NCI-H2171 (cell line): Measurements from ENCODE around the gene TCF7L2.
"Not testable (repeated sequence)": the region's sequence is repeated elsewhere in the genome, so short reads cannot be mapped to it uniquely, and the experiment has no call there.

ENCODE experiments used
- DNase-seq: peaks from one replicate; lab custom pipeline; 2025; lab: John Stamatoyannopoulos, UW

TCF7L2 gene

DNA sequence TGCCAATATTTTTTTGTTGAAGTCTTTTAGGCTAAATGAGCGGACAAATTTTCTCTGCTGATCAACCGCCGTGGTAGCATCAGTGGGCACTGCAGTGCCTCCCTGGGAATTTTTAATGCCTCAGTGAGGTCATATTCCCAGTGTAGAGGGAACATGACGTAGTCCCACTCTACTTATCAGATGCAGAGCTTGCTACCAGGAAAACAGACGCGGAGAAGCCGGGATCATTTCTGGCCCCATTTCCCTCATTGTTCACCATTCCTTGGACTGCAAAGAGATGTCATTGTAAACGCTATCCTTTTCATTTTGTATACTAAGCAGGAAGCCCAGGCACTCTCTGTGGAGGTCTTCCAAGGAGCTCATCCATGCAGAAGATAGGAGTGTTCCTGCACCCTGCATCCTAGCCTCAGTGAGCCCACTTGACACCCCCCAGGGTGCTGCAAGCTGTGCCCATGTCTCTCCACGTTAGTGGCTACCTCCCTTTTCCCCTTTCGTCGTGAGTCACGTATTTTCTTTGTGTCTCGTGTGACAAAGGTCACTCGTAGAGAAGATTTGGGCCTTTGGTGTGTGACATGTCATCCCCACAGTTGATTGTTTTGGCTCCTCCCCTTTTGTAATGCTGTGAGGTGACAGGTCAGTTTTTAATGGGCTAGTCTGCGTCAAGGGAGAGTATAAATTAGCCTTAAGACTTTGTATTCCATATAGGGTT lies 145.5 kb downstream of the TCF7L2 start:
- DNase-seq, result no peak

DNA sequence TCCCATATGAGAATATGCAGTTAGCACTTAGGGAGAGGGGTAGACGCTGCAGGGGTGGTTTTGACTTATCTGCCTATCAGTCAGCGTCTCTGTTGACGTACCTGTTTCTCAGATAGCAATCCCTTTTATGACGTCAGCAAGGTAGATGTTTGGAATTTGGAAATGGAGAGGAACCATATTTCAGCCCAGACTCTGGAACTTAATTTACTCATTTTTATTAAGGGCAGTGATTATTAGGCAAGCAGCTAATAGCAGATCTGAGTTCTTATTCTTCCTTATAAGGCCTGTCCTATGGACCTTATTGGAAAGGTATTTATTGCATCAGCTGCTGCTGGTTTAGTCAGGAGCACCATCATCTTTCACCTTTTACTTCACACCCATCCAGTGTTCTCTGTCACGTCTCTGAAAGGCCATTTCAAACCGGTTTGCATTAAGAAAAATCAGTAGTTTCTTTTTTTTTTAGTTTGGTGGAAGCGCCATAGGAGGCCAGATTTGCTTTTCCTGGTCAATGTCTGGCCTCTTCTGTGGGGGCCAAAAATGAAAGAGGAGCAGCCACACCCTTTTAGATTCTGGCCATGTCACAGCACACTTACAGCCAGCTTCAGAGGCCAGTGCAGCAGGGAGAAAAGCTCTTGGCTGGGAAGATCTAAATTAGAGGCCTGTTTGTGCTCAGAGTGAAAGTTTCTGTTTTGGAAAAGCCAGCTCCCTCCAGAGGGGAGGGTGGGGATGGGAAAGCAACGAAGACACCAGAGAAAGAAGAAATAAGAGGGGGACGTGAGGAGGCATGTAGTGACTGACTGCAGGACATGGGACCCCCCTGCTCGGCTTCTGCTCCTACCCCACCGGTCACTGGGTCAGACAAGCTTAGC lies 146.3 kb downstream of the TCF7L2 start:
- DNase-seq, result no peak

DNA sequence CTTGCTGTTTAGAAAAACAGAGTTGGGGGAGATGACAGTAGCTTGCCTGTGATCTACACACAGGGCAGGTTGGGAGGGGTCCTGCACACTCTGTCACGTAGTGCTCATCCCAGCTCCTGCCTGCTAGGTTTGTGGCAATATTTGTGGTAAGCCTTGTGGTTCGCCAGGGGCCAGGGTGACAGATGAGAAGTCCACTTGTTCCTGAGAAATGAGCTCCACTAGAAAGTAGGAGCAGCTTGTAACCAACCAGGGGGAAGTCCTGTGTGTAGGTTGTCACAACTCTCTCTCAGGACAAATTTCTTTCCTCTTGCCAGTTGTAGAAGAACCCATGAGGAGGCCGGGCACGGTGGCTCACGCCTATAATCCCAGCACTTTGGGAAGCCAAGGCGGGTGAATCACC lies 147.0 kb downstream of the TCF7L2 start:
- DNase-seq, result no peak

DNA sequence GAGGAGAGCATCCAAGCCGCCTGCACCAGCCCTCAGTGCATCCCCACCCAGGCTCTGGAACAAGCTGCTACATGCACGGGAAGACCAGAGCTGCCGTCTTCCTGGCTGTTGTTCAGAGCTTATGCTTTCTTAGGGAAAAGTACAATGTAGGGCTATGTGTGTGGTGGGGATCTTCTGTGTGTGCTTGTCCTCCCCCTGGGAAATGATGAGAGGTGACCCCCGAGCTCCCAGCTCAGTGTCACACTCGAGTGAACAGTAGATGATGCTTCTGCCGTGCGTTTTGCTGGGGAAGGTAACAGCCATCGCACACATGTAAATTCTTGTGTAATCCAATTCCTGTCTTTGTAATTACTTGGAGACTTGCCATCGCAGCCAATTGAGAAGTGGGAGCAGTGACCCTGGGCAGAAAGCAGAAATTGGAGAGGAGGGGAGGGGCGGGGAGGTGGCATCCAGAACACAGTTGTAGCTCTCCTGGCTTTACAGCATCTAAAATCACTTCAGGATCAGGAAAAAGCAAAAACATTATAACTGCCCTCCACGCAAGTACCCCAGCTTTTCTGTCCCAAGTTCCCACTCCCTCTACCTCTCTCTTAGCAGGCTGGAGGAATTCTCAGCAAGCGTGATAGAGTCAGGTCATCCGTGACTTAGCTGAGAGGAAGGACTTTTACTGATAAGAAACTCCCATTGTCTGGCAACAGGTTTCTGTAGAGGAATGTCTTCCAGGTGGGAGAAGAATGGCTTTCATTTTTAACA lies 149.6 kb downstream of the TCF7L2 start:
- peak; percentile 56 for DNase-seq

DNA sequence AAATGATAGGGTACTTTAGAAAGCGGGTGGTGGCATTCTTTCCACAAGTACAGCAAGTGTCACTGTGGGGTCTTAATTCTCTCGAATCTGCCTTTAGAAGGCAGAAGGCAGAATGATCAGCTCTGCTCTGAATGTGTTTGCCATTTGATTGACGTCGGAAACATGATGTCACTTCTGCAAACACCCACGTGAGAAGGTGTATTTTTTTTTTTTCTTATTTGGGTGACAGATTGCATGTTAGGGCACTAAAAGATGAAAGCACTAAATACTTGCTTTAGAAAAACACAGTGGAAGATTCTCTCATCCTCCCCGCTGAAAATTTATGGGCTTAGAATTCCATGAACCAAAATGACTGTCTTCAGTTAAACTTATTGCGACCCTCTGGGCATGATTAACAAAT lies 150.2 kb downstream of the TCF7L2 start:
- no peak for DNase-seq

DNA sequence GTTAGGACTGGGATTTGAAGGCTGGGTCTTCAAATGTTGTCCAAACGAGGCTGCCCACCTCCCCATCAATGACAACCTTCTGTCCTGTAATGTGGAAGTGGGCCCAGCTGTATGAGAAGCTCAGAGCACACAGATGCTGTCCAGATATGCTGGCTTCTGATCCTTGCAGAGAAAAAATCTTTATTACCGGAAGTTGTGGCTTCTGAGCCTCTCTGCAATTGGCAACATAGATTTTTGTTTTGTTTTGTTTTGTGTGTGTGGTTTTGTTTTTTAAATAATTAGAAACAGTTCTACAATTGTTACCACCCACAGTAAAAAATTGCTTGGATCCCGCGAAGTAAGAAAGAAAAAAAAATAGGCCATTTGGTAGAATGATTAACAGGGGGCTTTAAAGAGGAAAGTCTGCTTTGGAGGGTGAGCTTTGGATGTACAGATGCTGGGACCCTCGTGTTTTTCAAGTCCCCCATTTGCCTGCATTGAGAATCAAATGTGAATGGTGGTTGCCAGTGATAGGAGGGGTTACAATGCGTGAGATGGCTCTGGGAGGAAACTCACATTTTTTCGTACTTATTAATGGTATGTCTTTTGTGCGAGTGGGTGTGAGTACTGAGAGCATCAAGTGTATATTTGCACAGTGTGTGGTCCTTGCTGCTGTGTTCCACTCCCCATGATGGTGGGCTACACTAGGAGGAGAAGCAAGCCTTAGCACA lies 153.2 kb downstream of the TCF7L2 start:
- DNase-seq, result no peak

DNA sequence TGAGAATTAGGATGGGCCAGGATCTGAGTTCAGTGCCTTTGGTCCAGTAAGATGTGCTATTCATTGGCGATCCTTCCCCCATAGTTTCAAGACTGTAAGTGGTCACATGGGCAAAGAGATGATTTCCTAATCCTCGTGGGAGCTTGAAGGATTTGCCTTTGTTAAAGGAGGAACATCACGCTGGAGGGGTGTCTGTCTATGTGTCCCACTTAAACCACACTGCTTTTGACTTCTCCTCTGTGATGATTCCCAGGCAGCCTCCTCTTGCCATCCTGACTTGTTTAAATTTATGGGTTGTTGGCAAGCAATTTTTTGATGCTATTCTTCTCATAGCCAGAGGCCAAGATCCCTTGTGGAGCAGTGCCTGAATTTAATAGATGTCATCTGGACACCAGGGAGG lies 154.0 kb downstream of the TCF7L2 start:
- DNase-seq, result no peak

DNA sequence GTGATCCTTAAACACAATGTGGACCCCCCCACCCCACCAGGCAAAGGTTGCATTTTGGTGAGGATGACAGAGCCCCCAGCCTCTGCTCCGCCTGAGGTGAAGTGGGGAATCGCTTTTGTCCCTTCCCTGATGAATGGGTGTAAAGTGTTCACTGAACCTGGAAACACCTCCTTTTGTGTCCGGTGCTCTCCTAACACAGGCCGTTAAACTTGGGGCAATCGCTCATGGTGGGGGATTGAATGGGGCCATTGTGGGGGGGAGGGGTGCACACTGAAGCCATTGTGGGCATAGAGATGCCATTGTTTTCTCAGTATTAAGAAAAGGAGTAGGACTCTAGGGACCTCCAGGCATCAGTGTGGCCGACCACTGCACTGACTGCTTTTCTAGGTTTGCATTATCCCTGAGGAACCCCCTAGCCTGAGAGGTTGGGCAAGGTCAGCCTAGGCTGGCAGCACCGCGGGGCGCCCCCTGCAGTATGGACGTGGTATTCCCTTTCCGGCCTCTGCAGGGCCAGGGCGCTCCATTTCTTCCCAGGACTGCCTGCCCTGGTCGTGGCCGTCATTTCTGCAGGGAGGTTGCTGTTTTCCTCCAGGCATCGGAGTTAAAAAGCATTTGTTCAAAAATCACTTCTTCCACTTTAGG lies 158.3 kb downstream of the TCF7L2 start:
- DNase-seq, result no peak

DNA sequence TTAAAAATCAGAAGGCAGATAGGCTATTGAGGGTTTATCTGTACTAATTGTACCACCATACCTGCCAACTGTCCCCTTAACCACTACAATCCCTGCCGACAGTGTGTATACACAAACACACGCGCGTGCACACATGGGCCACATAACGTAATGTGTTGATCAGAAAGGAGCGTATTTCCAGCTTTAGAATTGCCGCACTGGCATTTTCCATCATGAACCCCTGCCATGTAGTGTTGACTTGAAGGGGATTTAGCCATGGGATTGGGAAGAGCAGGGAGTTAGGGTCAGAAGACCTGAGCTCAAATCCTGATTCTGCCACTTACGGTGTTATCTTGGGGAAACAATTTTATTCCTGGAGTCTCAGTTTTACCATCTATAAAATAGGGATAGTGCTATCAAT lies 158.9 kb downstream of the TCF7L2 start:
- no peak for DNase-seq

DNA sequence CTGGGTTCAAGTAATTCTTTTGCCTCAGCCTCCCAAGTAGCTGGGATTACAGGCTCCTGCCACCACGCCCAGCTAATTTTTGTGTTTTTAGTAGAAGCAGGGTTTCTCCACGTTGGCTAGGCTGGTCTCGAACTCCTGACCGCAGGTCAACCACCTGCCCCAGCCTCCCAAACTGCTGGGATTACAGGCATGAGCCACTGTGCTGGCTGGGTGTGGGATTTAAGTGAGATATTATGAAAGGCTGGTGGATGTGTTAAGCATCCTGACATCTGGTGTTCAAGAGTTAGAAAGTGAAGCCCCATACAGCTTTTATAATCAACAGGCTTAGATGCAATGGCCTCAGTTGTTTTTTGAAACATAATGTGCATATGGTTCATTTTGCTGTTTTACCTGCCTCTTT lies 159.4 kb downstream of the TCF7L2 start:
- DNase-seq, result not testable (repeated sequence)

DNA sequence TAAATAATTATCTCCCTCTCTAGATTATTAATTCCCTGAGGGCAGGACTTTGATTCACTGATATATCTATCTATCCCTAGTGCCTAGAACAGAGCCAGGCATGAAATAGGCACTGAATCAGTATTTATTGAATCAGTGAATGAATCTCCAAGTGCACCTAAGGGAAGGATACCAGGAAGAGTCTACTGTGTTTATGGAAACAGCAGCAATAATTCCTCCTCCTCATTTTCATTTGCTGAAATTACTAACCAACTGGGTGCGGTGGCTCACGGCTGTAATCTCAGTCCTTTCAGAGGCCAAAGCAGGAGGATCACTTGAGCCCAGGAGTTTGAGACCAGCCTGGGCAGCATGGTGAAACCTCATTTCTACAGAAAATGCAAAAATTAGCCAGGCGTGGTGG lies 161.2 kb downstream of the TCF7L2 start:
- DNase-seq, result no peak

DNA sequence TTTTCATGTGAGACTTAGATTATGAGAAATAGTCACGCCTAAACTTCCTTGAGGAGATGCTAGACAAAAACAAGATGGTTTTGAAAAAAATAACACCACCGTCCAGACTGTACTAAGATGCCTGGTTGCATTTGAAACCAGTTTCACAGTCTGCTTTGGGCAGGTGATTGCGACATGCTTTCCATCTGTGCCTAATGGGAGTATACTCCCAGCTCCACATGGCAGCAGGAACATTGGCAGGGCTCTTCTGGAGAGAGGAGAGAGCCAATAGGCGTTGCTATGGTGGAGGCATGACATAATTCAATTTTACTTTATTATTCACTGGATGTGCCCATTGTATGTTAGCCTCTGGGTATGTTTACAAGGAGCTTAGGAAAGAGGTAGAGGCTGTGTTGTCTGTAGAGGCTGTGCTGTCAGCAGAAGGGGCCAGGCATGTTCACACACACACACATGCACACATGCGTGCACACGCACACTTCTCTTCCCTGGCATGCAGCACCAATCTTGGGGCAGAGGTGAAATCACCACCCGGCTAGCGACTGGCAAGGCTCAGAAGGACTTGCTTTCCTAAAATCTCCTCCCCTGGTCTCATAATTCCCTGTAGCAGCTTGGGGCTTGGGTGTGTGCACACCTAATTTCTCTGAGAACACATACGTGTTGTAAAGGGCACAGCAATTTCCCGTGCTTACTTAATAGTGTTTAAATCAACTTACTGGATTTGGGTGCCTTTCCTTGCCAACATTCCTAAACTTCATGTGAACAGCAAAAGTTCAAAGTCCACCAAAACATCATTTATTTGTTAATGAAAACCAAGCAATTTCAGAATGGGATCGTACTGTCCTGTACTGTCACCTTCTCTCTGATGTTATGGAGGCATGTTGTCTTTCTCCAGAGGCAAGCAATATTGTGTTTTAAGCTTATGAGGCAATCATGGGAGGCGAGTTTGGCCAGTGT lies 162.1 kb downstream of the TCF7L2 start:
- peak; percentile 38 for DNase-seq

DNA sequence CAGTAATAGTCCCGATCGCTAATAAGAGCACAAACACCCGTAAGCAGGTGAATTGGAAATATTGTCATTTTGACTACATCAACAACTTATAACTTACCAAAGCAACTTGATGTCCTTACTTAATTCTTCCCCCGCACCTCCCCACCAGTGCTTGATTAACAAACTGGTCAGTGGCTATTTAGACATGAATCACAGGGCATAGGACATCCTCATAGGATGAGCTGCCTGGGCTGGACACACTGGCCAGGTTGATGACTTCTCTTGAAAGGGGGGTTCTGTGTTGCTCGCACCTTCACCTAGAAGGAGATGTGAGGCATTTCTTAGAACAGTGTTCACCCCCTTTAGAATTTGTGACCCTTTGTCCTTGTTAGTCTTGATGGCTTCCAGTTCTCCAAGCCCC lies 163.2 kb downstream of the TCF7L2 start:
- DNase-seq, result no peak

DNA sequence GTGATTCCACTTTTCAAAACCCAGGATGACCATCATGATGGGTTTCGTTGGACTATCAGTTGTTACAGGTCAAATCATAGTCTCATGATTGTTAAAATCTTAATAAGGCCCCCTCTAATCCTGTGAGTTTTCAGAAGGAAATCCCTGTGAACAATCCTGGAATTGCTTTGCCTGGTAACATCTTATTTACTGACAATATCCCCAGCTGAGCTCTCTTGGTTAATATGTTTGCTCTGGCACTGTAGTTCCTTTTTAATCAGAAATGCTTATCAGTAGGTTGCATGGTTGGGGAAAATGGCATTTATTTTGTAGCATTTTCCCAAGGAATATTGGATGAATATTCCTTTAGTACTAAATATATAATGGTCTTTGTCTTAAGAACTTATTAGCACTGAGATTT lies 163.9 kb downstream of the TCF7L2 start:
- DNase-seq, result no peak

DNA sequence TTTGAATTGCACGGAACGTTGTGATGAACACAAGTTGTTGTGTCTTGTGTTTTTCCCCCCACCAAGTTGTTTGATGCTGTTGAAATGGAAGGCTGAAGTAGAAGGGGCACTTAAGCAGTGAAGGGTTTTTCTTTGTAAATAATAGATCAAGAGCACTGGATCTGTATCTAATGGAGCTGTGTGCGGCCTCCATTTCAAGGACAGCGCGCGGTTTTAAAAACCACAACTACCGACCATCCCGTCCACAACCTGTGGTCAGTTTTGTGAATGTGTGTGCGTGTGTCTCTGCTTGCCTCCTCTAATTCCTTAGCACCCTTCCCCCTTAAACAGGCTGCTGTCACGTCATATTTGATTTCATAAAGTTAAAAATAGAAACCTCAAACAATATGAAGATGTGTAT lies 165.5 kb downstream of the TCF7L2 start:
- DNase-seq, result no peak

DNA sequence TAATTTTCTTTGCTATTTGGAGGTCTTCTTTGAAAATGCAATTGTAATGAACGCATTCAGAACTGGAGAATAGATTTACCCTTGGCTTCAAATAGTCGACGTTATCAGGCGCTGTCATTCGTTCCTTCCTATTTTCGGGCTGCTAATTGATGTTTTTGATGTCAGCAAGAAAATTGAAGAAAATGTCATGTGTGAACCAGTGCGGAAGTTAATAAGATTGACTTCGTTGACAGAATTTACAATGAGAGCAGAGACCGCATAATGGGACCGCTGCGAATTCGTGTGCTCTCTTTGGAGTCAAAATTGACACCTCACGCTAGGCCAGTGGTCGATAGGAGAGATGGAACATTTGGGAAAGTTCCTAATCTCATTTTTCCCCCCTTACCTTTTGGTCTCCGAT lies 168.8 kb downstream of the TCF7L2 start:
- DNase-seq, result no peak

DNA sequence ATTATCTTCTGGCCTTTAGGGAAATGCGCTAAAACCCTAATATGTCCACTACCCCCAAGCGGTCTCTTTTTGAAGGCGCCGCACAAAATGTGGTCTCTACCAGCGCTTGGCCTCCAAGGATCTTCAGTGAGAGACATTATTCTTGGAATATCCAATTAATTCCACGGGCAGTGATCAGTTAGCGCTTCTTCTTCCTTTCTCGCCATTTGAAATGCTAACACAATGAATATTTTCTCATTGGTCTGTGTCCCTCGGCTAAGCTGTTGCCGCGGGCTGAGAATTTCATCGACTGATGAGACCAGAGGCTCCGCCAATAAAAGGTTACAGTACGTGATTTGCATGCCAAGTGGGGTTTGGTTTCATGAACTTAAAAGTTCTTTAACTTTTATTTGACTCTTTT lies 169.8 kb downstream of the TCF7L2 start:
- DNase-seq, result no peak

DNA sequence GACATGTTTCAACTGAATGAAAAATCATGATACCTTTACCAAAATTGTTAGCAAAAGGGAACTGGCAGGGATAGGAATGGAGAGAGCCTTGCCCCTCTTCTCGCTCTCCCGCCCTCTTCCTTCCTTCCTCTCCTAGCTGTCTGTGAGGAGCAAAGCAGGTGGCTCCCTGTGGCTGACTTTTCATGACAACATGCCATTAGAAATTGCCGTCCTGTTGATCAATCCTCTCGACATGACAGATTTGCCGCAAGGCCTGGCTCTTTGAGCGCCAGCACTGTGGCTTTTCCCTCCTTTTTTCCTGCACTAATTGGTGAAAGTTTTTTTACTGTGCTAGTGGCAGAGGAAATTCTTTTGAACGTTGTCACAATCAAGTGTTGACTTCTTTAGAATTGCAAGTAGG lies 171.1 kb downstream of the TCF7L2 start:
- no peak for DNase-seq

DNA sequence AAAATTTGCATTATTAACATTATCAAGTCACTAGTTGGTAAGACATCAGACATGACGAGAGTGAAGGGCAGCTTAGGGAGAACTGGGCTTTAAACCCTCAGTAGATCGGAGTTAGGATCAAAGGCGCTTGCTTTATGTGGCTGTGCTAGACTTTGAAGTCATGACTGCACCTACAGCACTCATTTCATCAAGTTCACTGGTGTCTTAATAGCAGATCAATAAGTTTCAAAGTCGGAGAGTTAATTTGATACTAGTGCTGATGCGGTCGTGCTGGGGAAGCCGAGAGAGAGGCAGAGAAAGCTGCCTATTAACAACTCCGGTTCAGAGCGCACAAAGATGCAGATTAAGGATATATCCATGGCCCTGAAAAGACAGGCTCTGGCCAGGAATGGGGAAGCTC lies 172.9 kb downstream of the TCF7L2 start:
- no peak for DNase-seq

DNA sequence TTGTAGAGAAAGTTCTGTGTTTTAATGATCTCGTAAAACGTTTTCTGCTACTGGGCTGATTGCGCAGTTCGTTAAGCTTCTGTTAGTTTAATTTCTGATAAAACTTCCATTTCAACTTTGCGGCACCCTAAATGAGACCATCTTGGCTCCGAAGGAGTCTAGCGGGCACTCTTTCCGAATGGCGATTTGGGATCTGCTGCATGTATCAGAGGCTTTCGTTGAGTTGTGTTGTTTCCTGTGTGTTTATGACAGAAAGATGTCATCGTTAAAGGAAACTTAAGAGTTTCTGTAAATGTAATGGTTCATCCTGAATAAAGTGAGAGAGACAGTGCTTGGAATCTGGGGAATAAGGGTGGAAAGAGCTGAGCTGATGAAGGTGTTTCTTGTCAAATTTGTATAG lies 174.7 kb downstream of the TCF7L2 start:
- DNase-seq, result no peak

DNA sequence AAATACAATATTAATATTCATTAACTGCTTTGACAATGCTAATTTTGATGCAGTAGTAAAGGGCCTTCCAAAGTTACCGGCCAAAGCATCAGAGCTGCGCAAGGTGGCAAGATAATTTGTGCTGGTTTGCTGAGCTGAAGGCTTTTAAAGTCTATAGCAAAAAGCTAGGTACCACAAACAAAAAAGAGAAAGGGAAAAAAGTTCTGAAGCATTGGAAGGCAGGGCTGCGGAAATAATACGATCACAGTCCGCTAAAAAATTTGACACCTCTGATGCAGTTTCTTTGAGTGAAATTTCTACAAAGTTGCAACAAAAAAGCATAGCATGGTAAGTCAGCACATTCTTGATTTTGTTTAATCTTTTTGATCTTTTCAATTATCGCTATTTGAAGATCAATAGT lies 175.6 kb downstream of the TCF7L2 start:
- DNase-seq, result no peak
